GM21528 (cell line): ENCODE results near the gene DDX27.

Source experiments
- ATAC-seq: cut with Tn5 transposase; IDR thresholded peaks from one replicate; pipeline ENCODE4 v1.9.1; 2021; ENCODE audit warnings: mild to moderate bottlenecking, moderate library complexity; ENCODE audit not compliant: unreplicated experiment, low FRiP score

The DDX27 gene

GRCh38 chr20:49276161-49276960 is 57.1 kb downstream of the DDX27 start:
- ATAC-seq, result no peak

DNA sequence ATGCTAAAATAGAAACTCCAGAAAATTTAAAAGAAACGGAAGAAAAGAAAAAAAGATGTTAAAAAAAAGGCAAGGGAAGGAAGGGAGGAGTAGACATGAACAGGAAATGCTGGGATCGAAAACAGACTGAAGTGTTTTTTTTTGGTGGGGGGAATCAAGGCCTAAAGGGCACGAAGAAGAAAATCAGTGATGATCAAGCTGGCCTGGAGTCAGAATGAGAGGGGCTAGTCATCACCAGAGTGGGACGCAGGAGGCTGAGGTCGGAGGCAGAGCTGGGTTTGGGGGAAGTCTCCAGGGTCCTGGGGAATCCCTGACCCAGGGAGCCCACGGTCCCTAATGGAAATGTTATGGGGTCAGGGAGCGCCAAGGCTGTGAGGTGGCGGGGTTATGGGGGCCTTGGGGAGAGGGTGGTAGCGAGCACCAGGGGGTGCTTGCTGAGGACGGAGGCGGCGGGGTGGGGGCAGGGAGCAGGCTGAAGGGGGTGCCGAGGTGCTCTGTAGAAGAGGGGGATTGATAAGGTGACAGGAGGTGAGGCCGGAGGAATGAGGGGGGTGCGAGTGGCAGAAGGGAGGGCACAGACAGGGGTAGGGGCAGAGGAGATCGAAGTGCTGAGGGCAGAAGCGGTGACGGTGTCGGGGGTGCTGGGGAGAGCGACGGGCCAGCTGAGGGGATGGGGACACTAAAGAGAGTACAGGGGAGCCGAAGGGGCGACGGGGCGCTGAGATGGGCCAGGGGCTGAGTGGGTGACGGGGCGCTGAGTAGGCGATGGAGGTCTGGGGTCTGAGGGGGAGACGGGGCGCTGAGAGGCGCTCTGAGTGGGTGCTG is 58.0 kb downstream of the DDX27 start:
- no peak for ATAC-seq

- ATAC-seq, result no peak
Measured at GRCh38 chr20:49277786-49278035, 58.5 kb downstream of the DDX27 start.

GRCh38 chr20:49278036-49278817 is 59.0 kb downstream of the DDX27 start, which contains the start of gene ZNFX1:
Gene ZNFX1, minus strand, starts transcription at chr20:49278057. Its CDS starts 2,218 bp downstream, at chr20:49275839.
- peak; percentile 85 for ATAC-seq

DNA sequence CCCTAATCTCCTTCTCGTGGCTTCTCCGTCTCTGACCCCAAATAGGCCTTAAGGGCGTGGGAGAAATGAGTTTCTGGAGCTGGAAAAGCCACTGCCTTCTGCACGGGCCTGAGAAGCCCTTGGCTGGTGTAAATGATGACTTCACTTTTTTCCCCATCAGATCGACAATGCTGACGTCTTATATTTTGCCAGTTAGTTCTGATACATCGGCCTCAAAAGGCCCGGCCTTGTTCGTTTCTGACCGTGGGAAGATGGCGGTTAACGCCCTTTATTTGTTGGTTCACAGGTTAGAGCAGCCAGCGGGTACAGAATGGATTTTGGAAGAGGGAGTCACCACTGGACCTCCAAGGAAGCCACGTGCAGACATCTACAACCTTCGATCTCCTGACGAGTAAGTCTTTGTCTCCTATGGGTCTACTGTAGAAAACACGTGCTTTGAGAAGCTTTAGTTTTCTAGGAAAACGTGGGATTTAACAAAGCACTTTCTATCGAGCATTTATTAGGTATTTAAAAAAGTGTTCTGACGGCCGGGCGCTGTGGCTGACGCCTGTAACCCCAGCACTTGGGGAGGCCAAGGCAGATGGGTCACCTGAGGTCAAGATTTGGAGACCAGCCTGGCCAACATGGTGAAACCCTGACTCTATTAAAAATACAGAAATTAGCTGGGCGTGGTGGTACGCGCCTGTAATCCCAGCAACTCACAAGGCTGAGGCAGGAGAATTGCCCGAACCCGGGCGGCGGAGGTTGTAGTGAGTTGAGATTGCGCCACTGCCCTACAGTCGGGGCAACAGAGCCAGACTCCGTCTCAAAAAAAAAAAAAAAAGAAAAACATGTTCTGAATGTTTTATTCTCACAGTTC is 59.8 kb downstream of the DDX27 start:
- ATAC-seq, result peak; percentile 0

DNA sequence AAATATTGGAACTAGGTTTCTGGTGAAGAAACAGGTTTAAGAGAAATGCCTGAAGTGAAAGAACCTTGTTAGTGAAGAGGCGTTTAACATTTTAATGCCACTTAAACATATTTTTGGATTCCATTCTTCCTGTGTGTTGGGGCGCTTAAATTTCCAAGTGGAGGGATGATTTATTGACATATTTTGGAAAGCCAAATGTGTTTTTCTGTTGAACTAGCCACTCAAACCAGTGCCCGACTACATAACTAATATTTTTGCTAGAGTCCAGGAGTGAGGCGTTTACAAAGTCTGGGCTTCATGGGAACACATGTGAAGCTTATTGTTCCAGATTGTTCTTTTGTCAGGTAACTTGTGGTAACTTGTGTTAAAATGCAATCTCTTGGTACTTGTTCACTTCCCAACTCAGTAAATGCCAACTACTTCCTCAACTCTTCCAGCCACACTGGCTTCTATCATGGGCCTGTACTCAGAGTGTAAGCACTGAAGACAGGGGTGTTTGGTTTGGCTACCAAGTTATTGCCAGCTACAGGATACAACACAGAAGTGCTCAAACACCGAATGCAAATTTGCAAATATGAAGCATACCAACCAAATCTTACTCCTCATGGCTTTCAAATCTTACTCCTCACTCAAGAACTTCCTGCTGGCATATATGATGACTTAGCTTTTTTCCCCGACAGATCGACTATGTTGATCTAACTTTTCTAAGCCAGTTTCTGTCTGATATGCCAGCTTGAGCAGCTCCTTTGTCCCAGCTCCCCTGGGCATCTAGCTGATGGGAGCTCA is 60.7 kb downstream of the DDX27 start:
- ATAC-seq, result no peak

GRCh38 chr20:49280463-49281058 is 61.3 kb downstream of the DDX27 start:
- ATAC-seq, result no peak

DNA sequence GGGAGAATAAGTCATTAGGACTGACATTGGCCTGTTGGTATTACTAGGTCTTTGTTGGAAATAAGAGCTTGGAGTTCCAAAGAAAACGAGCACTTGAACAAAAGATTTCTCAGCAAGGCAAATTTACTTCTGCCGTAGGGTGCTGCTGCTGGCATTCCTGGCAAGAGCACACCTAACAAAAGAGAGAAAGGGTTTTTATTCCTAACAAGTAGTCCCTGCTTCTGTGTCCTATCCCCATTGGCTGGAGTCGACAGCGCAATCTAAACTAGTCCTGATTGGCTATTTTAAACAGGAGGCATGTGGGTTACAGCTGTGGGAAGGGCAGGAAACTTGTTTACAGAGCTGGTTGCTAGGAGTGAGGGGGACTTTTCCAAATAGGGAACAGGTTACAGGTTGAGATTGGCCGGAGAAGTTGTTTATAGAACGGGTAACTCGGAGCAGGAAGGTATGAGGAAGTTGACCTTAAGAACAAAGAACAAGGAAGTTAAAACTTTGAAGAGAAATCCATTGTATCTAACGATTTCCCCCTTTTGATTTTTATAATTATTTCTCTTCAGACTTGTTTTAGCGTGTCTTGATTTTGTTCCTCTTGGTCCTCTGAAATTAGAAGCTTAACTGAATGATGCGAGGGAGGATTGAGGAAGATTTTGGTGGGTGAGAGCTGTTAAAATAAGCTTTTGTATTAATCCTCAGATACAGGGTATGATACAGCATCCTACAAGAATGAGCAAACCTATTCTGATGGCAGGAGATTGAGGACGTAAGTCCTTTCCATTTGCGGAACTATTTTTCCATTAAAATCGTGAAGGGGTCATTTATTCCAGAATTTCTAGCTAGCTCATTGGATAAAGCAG is 62.1 kb downstream of the DDX27 start:
- no peak for ATAC-seq

- no peak for ATAC-seq
Measured at GRCh38 chr20:49281913-49282467, 62.8 kb downstream of the DDX27 start.

GRCh38 chr20:49282584-49283171 is 63.5 kb downstream of the DDX27 start:
- ATAC-seq, result no peak

DNA sequence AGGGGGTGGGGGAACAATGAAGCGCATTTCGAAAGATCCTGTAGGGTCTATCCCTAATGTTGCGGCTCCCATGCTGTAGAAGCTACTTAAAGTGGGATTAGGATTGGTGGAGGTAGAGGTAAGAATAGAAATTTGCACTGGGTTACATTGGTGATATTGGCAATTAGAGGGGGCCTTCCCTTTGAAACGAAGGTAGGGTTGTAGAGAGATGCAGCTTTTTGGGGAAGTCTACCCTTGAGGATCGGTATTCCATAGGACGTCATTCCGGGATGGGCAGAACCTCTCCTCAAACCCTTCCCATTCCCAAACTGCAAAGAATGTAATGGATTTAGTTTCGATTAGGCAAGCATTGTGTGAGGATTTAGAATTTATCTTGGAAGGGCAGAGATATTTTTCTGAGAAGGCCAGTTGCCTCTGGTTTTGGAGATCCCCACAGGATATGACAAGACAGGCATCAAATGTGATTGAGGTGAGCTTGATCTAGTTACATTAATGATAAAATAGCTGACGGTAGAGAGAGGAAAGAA is 64.0 kb downstream of the DDX27 start:
- no peak for ATAC-seq

GRCh38 chr20:49283703-49284625 is 64.7 kb downstream of the DDX27 start:
- ATAC-seq, result no peak

DNA sequence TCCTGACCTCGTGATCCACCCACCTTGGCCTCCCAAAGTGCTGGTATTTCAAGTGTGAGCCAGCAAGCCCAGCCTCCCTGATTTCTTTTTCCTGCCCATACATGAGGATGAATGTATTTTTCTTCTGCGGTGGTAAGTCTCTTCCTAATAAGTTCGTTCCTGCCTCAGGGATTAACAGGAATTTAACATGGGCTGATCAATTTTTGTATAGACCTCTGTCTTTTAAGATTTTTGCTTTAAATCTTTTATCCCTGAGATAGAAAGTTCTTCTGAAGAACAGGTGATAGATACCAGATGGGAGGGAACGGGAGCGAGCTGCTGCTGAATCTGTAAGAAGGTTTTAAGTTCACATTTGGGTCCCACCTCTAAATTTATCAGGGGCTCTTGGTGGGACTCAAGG is 65.6 kb downstream of the DDX27 start:
- ATAC-seq, result no peak

DNA sequence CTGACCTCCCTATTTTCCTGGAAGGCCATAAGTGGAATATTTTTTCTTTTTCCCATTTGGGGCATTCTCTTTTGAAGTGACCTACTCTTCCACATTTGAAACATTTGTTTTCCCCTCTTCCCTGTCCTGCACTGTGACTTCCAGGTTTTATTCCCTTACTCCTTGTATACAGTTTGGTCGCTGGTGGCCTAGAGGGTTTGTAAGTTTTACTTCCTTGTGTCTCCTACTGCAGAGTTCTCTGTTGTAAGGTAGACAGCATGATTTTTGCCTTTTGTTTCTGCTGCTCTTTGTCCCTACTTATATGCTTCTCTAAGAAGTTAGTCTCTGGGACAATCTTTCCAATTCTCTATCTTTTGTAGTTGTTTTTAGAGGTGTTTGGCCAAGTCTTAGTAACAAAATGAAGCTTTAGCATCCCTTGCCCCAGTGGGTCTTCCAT is 66.0 kb downstream of the DDX27 start:
- ATAC-seq, result no peak

- ATAC-seq, result no peak
Measured at GRCh38 chr20:49285813-49286494, 66.7 kb downstream of the DDX27 start.
